Measurements from ENCODE around the gene CMTM3.
A peak's percentile ranks its signal among the peaks of the same experiment; 100 is the strongest.
"Not testable (repeated sequence)": the region's sequence is repeated elsewhere in the genome, so short reads cannot be mapped to it uniquely, and the experiment has no call there.

The CMTM3 gene

GRCh38 chr16:66631558-66631957 lies 27.1 kb downstream of the CMTM3 start:
- not testable (repeated sequence) for DNase-seq (ENCODE audit: low read depth in 4 of 4, low spot score in 1 of 4)

GRCh38 chr16:66634527-66635196 lies 30.2 kb downstream of the CMTM3 start:
- no peak for DNase-seq (ENCODE audit: low read depth in 4 of 4, low spot score in 1 of 4)

DNA sequence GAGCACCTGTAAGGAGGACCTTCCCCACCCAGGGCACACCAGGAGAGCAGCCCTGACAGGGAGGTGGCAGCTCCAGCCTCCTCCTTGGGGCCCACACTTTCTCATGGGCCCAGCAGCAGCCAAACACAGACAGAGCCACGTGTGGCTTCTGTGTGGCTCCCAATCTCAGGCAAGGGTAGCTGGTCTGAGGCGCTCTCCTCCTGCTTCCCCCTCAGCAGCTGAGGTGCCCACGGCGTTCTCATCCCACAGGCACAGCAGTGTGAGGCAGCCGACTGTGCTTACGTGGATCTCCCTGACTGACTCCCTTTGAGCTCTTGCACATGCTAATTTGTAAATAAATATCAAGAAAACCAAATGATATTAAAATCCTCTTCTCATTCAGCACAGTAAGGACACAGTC lies 30.9 kb downstream of the CMTM3 start:
- DNase-seq (ENCODE audit: low read depth in 4 of 4, low spot score in 1 of 4) = no peak

DNA sequence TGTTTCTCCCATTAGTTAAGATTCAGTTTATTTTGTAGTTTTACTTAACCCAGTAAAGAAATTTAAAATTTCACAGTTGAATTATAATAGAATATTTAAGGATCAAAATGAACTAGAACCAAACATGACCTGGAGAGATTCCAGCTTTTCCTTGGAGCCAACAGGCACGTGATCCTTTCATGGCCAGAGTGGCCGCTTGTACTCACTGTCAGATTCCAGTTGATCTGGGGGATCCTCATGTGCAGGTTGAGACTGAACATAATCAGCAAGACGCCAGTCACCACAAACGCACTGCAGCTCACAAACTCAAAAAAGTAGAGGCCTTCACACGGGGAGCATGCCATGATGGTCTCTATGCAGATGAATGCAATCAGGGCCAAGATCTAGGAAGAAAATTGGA lies 31.7 kb downstream of the CMTM3 start:
- DNase-seq (ENCODE audit: low read depth in 4 of 4, low spot score in 1 of 4) = no peak

DNA sequence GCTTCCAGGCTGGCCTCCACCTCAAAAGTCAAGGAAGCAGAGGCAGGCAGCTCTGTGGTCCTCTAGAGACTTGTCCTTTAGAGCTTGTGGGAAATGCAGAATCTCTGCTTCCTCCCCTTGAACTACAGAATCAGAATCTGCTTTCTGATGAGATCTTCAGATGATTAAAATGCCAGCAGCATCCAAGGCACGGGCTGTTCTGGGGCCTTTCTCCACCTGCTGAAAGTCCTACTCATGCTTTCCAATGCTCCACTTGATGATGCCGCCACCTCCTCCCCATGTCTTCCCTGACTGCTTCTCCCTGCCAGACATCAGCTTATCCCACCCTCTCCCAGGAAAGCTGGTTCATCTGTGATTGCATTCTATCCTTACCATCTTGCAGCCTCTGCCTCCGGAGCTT lies 33.3 kb downstream of the CMTM3 start:
- DNase-seq (ENCODE audit: low read depth in 4 of 4, low spot score in 1 of 4) = no peak

- no peak for DNase-seq (ENCODE audit: low read depth in 4 of 4, low spot score in 1 of 4)
Observed at GRCh38 chr16:66639091-66639885, 34.8 kb downstream of the CMTM3 start.

- no peak for DNase-seq (ENCODE audit: low read depth in 4 of 4, low spot score in 1 of 4)
Observed at GRCh38 chr16:66640724-66641314, 36.3 kb downstream of the CMTM3 start.

- DNase-seq (ENCODE audit: low read depth in 4 of 4, low spot score in 1 of 4) = no peak
Observed at GRCh38 chr16:66641387-66641786, 36.9 kb downstream of the CMTM3 start.

- DNase-seq (ENCODE audit: low read depth in 4 of 4, low spot score in 1 of 4) = no peak
Observed at GRCh38 chr16:66647866-66648265, 43.4 kb downstream of the CMTM3 start.

DNA sequence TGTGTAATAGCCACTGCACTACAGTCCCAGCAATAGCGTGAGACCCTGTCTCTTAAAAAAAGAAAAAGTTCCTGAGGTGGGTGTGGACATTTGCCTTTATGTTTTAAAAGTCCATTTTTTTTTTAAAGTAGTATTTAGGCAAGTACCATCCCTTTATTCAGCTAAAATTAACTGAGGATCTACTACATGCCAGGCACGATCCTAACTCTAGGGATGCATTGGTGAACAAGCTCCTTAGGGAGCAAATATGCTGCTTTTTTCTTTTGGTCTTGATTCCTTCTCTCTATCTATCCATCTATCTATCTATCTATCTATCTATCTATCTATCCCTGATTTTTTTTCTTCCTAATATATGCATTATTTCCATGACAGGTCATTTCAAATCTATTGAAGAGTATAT lies 44.7 kb downstream of the CMTM3 start:
- no peak for DNase-seq (ENCODE audit: low read depth in 4 of 4, low spot score in 1 of 4)

GRCh38 chr16:66649636-66650205 lies 45.2 kb downstream of the CMTM3 start:
- DNase-seq (ENCODE audit: low read depth in 4 of 4, low spot score in 1 of 4) = no peak

DNA sequence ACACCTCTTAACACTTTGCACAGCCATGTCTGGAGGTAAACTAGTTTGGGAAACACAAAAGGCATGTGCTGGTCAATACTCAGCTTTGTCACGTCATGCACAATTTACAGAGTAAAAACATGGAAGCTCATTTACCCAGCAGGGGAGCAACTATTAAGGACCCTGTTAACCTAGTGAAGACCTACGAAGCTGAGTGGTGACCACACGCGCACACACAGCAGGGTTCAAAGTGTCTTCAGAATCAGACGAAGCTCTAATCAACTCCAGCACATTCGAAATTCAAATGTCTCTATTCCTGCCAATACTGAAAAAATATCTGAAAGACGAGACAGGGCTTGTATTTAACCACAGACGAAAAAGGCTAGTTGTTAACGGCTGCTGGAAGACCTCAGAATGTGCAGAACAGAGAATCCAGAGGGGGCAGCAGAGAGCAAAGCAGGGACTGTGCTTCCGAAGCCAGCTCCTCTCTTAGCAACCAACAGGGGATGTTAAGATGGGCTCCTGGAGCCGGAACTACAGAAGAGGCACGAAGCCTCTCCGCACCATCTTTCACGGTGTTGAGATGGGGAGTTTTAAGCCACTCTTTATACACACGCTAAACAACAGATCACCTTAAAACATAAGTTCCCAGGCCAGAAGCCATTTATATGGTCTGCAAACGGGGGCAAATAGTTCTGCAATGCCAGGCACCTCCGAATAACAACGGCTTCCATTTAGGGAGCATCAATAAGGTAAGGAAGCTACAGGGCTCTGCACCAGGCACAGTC lies 46.4 kb downstream of the CMTM3 start:
- peak; percentile 49 to 69 (median 60) for DNase-seq (ENCODE audit: low read depth in 4 of 4, low spot score in 1 of 4)

DNA sequence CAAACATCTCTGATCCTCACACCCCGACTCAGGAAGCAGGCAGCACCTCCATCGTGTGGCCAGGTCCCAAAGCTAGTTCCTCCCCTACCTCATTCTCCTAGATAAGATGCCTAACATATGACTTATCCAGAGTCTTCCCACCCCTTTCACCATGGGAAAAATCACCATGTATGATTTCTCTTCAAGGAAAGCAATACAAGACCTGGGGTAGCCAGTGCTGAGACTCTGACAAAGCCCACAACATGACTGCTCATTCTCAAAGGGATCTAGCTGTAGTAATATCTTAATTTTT lies 46.9 kb downstream of the CMTM3 start:
- no peak for DNase-seq (ENCODE audit: low read depth in 4 of 4, low spot score in 1 of 4)

- DNase-seq (ENCODE audit: low read depth in 4 of 4, low spot score in 1 of 4) = no peak
Observed at GRCh38 chr16:66651965-66652364, 47.5 kb downstream of the CMTM3 start.

GRCh38 chr16:66652661-66653360 lies 48.3 kb downstream of the CMTM3 start:
- DNase-seq (ENCODE audit: low read depth in 4 of 4, low spot score in 1 of 4) = no peak

DNA sequence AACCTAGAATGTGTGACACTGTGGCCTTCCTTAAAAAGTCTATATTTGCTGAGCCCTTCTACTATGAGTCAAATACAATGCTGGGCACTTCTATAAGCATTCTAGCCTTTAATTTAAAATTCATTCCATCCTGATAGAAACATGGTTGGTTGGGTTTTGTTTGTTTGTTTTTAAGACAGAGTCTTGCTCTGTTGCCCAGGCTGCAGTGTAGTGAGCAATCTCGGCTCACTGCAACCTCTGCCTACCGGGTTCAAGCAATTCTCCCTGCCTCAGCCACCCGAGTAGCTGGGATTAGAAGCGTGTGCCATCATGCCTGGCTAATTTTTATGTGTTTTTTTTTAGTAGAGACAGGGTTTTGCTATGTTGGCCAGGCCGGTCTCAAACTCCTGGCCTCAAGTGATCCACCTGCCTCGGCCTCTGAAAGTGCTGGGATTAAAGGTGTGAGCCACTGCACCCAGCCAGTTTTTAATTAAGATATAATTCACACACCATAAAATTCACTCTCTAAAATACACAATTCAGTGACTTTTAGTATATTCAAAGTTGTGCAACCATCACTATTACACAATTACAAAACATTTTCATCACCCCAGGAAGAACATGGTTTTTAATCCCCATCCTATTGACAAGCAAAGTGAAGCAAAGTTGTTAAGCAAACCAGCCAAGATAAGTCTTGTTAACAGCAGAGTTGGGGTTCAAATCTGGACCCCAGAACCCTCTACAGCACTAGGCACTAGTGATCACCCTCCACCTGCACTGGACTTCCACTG lies 49.3 kb downstream of the CMTM3 start:
- no peak for DNase-seq (ENCODE audit: low read depth in 4 of 4, low spot score in 1 of 4)

DNA sequence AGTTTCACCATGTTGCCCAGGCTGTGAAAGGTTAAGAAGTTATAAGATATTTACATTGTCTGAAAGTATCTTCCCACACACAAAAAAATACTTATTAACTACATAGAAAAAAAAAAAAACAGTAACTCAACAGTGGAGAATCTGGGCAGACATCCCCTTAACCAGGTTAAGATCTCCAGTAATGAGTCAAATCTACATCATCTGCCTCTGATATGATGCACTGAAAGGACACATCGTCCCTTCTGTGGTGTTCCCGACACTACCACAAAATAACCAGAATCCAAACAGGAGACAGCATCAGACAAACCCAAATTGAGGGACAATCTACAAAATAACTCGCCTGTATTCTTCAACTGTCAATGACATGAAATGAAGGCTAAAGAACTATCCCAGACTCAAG lies 52.0 kb downstream of the CMTM3 start:
- DNase-seq (ENCODE audit: low read depth in 4 of 4, low spot score in 1 of 4) = no peak

DNA sequence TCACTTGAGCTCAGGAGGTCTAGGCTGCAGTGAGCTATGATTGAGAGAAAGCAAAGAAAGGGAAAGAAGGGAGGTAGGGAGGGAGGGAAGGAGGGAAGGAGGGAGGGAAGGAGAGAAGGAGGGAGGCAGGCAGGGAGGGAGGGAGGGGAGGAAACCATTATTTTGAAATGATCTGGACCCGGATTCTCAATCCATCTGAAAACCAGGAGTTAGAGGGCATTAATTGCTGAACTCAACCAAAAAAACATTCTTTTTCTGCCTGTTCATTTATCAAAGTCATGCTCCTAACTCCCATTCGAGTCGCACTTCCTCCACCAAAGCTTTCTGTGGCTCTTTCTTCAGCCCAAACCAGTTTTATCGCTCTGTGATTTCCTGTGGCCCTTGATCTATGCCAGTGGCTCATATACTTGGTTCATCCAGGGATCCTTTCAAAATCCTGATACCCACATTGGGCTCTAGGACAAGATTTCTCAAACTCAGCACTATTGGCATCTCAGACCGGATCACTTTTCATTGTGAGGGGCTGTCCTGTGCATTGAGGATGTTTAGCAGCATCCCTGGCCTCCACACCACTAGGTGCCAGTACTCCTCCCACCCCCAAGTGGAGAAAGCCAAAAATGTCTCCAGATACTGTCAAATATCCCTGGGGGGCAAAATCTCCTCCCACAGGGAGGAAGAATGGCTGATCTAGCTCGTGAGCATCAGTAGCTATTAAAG lies 53.8 kb downstream of the CMTM3 start:
- DNase-seq (ENCODE audit: low read depth in 4 of 4, low spot score in 1 of 4) = no peak

DNA sequence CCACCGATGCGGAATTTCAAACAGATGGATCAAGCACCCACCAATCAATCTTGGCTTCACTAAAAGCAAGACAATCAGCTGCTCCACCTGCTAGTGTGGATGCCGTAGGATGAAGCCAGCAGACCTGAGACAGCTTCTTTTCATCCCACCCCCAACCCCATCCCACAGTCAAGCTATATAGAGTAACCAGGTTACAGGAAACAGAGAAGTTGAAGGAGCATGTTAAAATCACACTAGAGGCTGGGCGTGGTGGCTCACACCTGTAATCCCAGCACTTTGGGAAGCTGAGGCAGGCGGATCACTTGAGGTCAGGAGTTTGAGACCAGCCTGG lies 54.3 kb downstream of the CMTM3 start:
- no peak for DNase-seq (ENCODE audit: low read depth in 4 of 4, low spot score in 1 of 4)

All from stimulated activated CD4-positive, alpha-beta T cell treated with anti-CD3 and anti-CD28 coated beads, Interleukin-1b, Interleukin-23, amount 100 ng/mL, for 24 hours (primary cell).